Measurements from ENCODE around the gene AGXT.

Gene AGXT

GRCh38 chr2:240868286-240869108, at the start of gene AGXT:
TSS of gene AGXT (plus strand) at chr2:240868824. CDS start at chr2:240868866, 42 bp downstream.
- DNase-seq (ENCODE audit: low read depth in 2 of 2): no peak

GRCh38 chr2:240819126-240819857, 49.3 kb upstream of the AGXT start:
- DNase-seq (ENCODE audit: low read depth in 2 of 2): no peak

GRCh38 chr2:240819858-240820606, 48.6 kb upstream of the AGXT start, which contains the start of gene KIF1A:
TSS of gene KIF1A (minus strand) at chr2:240820219. CDS start at chr2:240797752, 22,467 bp downstream.
- DNase-seq (ENCODE audit: low read depth in 2 of 2): no peak

- DNase-seq (ENCODE audit: low read depth in 2 of 2): peak in 1 of 2 donors; percentile 27
These were observed 47.8 kb upstream of the AGXT start for GRCh38 chr2:240820607-240821428.

- no peak for DNase-seq (ENCODE audit: low read depth in 2 of 2)
These were observed 47.2 kb upstream of the AGXT start for GRCh38 chr2:240821429-240821778.

- no peak for DNase-seq (ENCODE audit: low read depth in 2 of 2)
These were observed 46.3 kb upstream of the AGXT start for GRCh38 chr2:240822280-240822847.

- DNase-seq (ENCODE audit: low read depth in 2 of 2): no peak
These were observed 44.9 kb upstream of the AGXT start for GRCh38 chr2:240823449-240824336.

GRCh38 chr2:240825476-240825875, 43.1 kb upstream of the AGXT start:
- no peak for DNase-seq (ENCODE audit: low read depth in 2 of 2)

- no peak for DNase-seq (ENCODE audit: low read depth in 2 of 2)
These were observed 36.9 kb upstream of the AGXT start for GRCh38 chr2:240831594-240832204.

GRCh38 chr2:240832205-240832727, 36.4 kb upstream of the AGXT start:
- DNase-seq (ENCODE audit: low read depth in 2 of 2): peak; percentile 91 to 93

- no peak for DNase-seq (ENCODE audit: low read depth in 2 of 2)
These were observed 35.6 kb upstream of the AGXT start for GRCh38 chr2:240832921-240833494.

GRCh38 chr2:240833724-240834285, 34.8 kb upstream of the AGXT start:
- no peak for DNase-seq (ENCODE audit: low read depth in 2 of 2)

- no peak for DNase-seq (ENCODE audit: low read depth in 2 of 2)
These were observed 34.1 kb upstream of the AGXT start for GRCh38 chr2:240834377-240834975.

GRCh38 chr2:240835528-240835927, 33.1 kb upstream of the AGXT start:
- no peak for DNase-seq (ENCODE audit: low read depth in 2 of 2)

- DNase-seq (ENCODE audit: low read depth in 2 of 2): no peak
These were observed 31.7 kb upstream of the AGXT start for GRCh38 chr2:240836781-240837467.

GRCh38 chr2:240837621-240838020, 31.0 kb upstream of the AGXT start:
- DNase-seq (ENCODE audit: low read depth in 2 of 2): no peak
